ENCODE results near the gene OXNAD1.

DNA sequence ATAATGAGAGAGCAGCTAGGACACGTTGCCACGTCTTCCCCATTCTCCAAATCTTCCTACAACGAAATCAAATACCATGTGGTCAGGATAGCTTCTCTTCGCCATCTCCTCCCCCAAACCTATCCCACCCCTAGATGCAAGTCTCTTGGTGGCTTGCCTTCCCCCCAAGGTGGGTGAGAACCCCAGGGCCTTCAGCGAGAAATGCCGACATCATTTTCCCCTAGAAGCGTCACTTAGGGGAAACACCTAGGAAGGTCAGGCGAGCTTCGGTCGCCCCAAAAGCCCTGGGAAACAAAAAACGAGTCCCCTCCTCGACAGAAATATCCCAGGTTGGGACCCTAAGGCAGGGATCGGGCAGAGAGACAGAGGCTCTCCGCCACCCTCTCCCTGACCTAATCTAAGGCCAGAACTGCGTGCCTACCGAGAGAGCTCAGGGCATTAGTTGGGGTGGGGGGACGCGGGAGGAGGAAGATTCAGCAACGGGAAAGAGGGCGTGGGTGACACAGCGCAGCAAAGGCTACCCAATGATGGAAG lies 771 bp upstream of the OXNAD1 start:
- TF ChIP-seq POLR2A (IDR thresholded peaks at IDR 0.05) (no peak), POLR2AphosphoS5 (IDR thresholded peaks at IDR 0.05) (no peak)
- TF ChIP-seq, protein P1, sequence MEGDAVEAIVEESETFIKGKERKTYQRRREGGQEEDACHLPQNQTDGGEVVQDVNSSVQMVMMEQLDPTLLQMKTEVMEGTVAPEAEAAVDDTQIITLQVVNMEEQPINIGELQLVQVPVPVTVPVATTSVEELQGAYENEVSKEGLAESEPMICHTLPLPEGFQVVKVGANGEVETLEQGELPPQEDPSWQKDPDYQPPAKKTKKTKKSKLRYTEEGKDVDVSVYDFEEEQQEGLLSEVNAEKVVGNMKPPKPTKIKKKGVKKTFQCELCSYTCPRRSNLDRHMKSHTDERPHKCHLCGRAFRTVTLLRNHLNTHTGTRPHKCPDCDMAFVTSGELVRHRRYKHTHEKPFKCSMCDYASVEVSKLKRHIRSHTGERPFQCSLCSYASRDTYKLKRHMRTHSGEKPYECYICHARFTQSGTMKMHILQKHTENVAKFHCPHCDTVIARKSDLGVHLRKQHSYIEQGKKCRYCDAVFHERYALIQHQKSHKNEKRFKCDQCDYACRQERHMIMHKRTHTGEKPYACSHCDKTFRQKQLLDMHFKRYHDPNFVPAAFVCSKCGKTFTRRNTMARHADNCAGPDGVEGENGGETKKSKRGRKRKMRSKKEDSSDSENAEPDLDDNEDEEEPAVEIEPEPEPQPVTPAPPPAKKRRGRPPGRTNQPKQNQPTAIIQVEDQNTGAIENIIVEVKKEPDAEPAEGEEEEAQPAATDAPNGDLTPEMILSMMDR (IDR thresholded peaks at IDR 0.05) = no peak

All from suprapubic skin (tissue), 4 donors.